GM18861 (cell line): Measurements from ENCODE around the gene ESAM.
A peak's percentile ranks its signal among the peaks of the same experiment; 100 is the strongest.

Experiments used
- ATAC-seq: cut with Tn5 transposase; IDR thresholded peaks from one replicate; pipeline ENCODE4 v1.9.1; 2021; ENCODE audit not compliant: unreplicated experiment

The ESAM gene

GRCh38 chr11:124737638-124738305 is 24.3 kb downstream of the ESAM start:
- ATAC-seq: no peak

GRCh38 chr11:124736736-124737135 is 25.4 kb downstream of the ESAM start:
- no peak for ATAC-seq

- no peak for ATAC-seq
These were observed 29.9 kb downstream of the ESAM start for GRCh38 chr11:124732230-124732629.

- no peak for ATAC-seq
These were observed 32.5 kb downstream of the ESAM start for GRCh38 chr11:124729571-124729970.

GRCh38 chr11:124728134-124728533 is 34.0 kb downstream of the ESAM start:
- ATAC-seq: no peak

GRCh38 chr11:124727474-124727873 is 34.6 kb downstream of the ESAM start:
- no peak for ATAC-seq

- ATAC-seq: peak; percentile 5
These were observed 36.4 kb downstream of the ESAM start for GRCh38 chr11:124725719-124726105.

- peak; percentile 97 for ATAC-seq
These were observed 36.9 kb downstream of the ESAM start for GRCh38 chr11:124724979-124725718.

GRCh38 chr11:124722176-124722575 is 39.9 kb downstream of the ESAM start:
- ATAC-seq: no peak

- no peak for ATAC-seq
These were observed 42.6 kb downstream of the ESAM start for GRCh38 chr11:124719534-124719933.

- ATAC-seq: no peak
These were observed 43.3 kb downstream of the ESAM start for GRCh38 chr11:124718801-124719200.

GRCh38 chr11:124717786-124718651 is 44.1 kb downstream of the ESAM start:
- ATAC-seq: peak; percentile 32

- ATAC-seq: peak; percentile 62
These were observed 44.7 kb downstream of the ESAM start for GRCh38 chr11:124717421-124717785.

- no peak for ATAC-seq
These were observed 45.5 kb downstream of the ESAM start for GRCh38 chr11:124716591-124716990.

- ATAC-seq: no peak
These were observed 49.7 kb downstream of the ESAM start for GRCh38 chr11:124712392-124712791.

- no peak for ATAC-seq
These were observed 54.3 kb downstream of the ESAM start for GRCh38 chr11:124707829-124708228.
